Hepatocyte (in vitro differentiated cells): Measurements from ENCODE around the gene WHAMM.

ENCODE experiments used
- EZH2 ChIP-seq: fragments of 200-600 bp; sonication (generic); IDR thresholded peaks from 2 replicates; pipeline ENCODE4 v1.6.1; 2016; ENCODE audit warnings: antibody characterized with exemption, mild to moderate bottlenecking, borderline replicate concordance
- TF ChIP-seq, protein P1 (sequence below): fragments of 200-600 bp; sonication (generic); IDR thresholded peaks from 2 replicates; pipeline ENCODE4 v1.5.1; 2016; ENCODE audit warnings: antibody characterized with exemption, mild to moderate bottlenecking; ENCODE audit not compliant: poor library complexity

DNA sequence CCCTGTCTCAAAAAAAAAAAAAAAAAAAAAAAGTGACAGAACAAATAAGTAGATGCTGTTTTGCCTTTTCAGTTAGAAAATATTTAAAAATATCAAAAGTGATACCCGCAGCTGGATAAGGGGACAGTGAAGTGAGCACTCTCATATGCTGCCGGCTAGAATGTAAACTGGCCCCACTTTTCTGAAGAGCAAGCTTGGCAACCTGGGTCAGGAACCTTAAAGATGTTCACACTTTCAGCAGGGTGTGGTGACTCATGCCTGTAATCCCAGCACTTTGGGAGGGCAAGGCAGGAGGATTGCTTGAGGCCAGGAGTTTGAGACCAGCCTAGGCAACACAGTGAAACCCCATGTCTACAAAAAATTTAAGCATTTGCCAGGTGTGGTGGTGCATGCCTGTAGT lies 20.9 kb upstream of the WHAMM start:
- TF ChIP-seq, protein P1, sequence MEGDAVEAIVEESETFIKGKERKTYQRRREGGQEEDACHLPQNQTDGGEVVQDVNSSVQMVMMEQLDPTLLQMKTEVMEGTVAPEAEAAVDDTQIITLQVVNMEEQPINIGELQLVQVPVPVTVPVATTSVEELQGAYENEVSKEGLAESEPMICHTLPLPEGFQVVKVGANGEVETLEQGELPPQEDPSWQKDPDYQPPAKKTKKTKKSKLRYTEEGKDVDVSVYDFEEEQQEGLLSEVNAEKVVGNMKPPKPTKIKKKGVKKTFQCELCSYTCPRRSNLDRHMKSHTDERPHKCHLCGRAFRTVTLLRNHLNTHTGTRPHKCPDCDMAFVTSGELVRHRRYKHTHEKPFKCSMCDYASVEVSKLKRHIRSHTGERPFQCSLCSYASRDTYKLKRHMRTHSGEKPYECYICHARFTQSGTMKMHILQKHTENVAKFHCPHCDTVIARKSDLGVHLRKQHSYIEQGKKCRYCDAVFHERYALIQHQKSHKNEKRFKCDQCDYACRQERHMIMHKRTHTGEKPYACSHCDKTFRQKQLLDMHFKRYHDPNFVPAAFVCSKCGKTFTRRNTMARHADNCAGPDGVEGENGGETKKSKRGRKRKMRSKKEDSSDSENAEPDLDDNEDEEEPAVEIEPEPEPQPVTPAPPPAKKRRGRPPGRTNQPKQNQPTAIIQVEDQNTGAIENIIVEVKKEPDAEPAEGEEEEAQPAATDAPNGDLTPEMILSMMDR: no peak
- no peak for TF ChIP-seq EZH2
